NCI-H748 treated with DMSO at 0.1 percent for 48 hours (cell line): ENCODE results near the gene NEO1.

ENCODE experiments used
- DNase-seq: peaks from one replicate; lab custom pipeline; 2025; lab: John Stamatoyannopoulos, UW

NEO1 gene

DNA sequence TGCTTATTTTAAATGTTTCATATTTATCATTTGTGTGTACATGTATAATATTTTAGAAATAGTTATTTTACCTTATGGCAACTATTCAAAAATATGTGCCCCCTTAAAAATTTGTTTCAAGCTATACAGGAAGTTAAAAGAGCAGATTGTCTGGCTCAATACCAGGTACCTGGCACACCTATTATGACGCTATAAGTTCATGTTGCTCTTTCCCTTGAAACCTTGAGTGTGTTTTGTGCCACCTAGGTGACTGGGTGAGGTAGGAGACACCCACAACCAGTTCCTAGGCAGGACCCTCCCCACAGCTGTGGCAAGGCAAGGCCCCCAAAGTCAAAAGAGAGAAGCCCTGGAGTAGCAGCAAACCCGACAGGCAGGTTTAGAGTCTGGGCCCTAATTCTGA lies 20.6 kb upstream of the NEO1 start:
- no peak for DNase-seq

DNA sequence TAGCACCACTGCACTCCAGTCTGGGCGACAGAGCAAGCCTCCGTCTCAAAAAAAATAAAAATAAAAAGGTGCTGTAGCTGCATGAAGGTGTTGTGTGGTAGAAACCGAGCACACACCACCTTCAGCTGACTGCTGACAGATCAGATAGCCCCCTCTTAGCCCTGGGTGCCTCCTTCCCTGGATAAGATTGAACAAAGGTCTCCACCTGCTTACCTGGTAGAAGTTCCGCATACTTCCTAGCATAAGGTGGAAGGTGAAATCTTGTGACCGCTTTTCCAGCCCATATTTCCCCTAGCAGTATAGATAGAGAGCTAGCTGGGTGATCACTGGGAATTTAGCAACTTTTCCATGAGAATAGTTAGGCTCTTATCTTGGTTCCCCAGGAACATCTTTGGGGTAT lies 18.7 kb upstream of the NEO1 start:
- DNase-seq = no peak

DNA sequence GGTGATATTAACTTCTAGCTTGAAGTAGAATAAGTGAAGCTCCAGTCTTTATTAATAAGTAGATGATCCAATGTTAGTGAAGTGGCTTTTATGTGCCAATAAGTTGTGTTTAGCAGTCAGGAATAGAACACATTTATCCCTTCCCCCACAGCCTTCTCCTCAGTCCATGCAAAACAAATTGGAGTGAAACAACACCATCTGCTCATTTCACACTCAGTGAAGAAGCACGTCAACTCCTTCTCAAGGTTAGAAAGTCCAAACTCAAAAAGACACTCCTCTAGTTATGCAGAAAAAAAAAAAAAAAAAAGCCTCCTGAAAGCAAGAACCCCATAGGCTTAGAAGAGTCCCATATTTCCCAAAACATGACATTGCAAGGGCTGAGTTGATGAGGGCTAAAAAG lies 18.0 kb upstream of the NEO1 start:
- no peak for DNase-seq

DNA sequence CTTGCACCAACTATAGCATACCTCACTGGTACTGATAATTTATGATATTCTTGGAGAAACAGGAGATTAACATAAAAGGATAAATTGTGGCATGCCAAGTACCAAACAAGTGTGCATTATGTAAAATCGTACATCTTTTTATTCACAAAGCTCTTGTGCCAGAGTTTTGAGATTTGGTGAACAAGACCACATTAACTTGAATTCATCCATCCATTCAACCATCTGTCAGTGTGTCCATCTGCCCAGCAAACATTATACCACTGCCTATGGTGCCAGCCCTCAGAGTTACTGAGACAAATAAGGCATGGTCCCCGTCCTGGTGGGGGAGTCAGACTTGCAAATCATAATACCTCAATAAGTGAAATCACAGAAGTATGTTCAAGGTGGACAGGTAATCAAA lies 17.0 kb upstream of the NEO1 start:
- no peak for DNase-seq

DNA sequence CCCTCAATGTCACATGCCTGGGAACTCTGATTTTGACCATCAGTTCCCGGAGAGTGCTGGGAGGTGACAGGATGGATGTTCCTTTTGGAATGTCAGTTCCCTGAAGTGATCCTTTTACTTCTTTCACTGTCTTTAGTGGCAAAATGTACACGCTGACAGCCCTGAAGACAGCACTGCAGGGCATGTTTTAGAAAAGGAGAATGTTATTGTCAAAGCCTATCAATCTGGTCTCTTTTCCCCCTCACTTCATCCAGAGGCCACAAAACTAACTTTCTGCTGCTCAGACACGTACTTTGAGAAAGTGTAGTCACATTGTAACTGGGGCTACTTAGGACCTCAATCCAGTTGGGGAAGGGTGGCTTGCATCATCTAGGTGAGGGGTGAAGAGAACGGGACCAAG lies 14.0 kb upstream of the NEO1 start:
- no peak for DNase-seq

DNA sequence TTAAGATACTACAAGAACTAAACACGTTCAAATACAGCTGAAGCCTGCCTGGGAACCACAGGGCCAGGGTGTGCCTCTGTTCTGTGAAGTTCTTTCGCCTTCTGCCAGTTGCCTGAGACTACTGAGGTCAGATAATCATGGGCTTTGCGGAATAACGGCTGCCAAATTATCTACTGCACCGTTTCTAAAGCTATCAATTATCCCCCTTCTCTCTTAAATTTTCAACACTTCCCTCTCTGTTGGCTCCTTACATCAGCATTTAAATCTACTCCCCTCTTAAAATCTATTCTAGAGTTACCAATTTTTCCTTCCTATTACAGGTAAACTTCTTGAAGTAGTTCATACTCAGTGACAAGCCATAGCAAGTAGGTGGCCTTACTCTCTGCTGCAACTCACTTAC lies 6.2 kb upstream of the NEO1 start:
- DNase-seq = no peak

DNA sequence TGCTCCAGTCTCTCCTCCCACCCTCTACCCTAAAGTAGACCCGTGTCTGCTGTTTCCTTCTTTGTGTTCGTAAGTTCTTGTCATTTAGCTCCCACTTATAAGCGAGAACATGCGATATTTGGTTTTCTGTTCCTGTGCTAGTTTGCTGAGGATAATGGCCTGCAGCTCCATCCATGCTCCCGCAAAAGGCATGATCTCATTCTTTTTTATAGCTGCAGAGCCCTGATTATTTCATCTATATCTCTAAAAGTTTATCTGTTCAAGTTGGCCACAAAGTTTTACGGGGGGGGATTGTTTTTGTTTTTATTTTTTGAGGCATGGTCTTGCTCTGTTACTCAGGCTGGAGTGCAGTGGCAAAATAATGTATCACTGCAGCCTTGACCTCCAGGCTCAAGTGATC lies 4.4 kb upstream of the NEO1 start:
- DNase-seq = no peak

DNA sequence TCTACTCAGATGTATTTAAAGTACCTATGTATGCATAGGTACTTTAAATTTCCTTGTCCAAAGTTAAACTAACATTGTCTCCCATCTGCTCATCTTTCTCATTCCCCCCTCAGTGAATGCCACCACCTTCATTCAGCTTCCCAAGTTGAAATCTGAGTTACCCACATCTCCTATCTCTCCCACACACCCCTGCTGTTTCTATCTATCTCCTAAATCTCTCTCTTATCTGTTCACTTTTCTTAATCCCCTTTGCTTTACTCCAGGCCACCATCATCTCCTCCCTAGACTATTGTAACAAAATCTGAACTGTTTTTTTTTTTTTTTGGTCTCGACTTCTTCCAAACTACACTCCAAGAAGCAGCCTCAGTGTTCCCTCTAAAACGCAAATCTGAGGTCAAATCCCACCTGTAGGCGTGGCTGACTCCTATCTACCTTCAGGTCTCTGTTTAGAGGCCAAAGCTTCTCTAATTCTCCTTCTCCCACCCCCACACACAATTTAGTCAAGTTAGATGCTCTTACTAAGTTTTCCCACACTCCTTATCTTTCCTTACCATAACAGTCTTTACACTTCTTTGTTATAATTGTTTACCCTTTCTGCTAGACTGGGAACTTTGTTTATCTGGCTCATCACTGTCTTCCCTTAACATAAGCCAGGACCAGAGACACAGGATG lies 3.5 kb upstream of the NEO1 start:
- DNase-seq = no peak

DNA sequence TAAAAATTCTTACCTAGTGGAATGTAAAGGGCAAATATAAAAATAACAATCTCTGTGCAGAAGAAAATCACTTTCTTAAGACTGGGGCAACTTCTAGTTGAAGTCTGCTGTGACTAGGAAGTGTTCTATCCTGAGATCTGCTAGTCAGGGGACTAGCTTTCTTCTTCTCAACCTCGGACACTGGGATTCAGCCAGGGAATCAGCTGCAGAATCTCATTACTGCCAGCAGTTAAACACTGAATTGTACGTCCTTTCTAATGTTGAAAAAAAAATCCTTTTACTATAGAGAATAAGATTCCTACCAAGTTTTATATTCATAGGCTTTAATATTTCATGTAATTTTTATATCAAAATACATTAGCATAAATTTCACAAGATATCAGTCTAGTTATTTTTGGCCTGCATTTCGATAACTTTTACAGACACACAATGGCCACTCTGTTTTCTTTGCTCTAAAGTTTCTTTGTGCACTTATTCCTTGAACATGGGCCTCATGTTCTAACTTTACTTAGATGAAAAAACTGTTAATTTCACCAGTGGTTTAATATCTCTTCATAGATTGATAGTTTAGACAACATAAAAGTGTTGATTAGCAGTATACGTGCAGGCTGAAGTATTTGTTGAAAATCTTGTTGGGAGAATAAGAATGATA lies 2.6 kb upstream of the NEO1 start:
- no peak for DNase-seq

DNA sequence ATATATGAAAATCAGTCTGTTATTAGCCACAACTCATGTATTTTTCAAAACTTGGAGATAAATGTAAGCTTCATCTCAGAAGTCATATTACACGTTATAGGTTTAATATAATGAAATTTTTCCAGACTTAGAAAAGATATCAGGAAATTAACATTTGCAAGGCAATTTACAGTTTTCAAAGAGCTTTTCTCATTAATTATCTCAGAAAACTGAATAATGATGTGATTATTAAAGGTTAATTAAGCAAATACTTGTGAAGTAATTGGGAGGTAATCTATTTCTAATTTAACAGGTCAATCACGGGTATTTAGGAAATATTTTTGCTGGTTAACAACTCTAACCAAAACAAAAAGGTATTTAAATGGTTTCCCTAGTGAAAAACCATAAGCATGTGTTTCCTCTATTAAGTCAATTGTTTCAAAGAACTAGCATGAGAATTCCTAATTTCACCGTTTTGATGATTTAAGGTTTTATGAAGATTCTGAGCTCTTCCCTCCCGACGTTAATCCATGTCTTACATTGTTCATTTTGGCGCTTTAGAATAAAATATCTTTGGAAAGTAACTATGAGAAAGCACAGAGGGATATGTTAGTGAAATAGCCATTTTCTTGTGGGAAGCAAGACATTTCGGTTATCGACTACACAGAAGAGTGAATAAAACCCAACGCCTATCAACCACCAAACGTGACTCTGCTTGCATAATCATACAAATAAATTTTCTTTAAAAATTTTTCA lies 1.5 kb upstream of the NEO1 start:
- DNase-seq = no peak

DNA sequence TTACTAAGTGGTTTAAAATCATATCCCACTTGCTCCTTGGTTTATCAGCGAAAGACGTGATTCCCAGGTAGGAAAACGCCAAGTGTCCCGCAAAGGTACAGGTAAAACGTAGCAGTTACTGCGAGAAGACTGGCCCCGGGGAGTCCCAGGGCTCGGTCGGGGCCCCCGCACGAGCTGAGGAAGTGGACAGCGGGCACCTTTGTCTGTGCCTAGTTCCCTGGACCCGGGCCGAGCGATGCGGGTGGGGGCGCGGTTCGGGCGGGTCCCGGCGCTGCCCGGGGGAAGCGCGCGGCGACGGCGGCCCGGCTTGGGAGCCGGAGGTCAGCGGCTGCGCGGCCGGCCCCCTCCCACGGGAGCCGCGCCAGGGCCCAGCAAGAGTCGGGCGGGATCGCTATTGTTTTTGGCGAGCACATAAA lies 864 bp upstream of the NEO1 start:
- DNase-seq = no peak

DNA sequence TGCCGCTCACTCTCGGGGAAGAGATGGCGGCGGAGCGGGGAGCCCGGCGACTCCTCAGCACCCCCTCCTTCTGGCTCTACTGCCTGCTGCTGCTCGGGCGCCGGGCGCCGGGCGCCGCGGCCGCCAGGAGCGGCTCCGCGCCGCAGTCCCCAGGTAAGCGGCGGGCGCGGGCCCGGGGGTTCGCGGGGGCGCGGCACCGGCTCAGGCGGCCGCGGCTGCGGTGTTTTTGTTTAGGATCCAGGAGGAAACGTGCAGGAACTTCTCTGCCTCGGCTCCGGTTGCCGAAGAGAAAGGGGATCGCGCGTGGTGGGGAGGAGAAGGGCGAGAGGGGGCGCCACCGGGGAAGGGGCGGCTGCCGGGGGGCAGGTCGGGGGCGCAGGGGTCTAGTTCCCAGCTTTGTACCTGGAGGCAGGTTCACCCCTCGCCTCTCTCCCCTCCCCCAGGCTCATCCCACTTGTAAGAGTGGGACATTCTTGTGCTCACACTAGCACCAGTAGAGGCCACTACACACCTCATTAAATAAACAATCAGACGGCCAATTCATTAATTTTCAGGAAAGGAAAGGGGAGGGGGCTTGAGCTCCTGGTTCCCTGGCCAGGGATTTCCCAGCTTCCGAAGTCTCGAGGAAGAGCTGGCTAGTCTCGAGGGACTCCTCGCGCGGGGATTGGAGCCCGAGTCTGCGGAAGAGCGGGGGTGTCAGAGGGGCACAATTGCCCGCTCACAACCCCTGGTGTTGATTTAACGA lies 562 bp downstream of the NEO1 start:
- peak; percentile 30 for DNase-seq

DNA sequence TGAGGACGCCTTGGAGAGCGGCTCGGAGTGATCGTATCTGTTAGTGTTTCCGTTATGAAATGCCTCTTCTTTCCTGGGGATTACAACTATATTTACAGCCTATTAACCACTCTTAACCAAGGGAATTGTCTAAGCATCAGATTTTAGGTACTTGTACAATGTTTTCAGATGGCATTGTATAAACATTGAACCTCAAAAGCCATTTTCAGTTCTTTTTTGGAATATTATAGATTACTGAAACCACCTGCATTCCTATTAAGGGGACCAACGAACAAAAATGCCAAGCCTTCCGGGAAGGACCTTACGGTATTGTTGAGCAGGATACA lies 1.1 kb downstream of the NEO1 start:
- DNase-seq = no peak

DNA sequence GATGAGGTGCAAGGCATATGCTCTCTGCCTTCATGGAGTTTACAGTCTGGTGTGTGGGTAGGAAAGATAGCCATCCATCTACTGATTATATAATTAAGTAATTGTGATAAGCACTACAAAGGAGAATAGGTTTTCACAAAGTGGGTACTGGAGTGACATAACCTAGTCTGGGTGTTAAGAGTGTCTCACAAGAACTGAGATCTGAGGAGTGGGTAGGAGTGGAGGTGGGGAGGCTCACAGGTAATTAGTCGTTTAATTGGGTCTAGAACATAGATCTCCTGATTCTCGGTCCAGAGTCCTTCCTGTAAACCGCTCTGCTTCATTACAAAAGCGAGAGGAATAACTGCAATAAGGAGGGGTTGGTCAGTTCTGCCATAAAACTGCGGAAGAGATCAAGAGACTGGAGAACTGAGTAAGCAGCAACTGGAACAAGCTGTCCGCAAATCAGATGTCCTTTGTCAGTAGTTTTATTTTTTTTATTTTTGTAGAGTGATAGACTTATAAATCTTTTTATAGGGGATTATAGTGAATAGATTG lies 2.2 kb downstream of the NEO1 start:
- no peak for DNase-seq

DNA sequence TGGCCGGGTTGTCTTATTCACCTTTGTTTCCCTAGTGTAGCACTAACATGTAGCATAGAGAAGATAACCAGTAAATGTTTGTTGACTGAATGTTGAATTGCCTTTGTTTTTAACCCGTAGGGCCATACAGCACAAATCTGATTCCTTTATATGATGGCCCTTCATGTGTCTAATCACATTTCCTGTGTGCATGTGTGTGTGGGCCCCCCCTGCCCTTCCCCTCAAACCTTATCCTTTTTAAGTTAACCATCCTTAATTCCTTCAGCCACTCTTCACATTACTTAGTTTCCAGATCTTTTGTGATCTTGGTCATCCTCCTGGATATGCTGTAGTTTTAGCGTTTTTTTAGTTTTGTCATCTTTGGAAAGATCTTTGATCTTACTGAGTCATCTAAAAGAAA lies 4.2 kb downstream of the NEO1 start:
- DNase-seq = no peak

DNA sequence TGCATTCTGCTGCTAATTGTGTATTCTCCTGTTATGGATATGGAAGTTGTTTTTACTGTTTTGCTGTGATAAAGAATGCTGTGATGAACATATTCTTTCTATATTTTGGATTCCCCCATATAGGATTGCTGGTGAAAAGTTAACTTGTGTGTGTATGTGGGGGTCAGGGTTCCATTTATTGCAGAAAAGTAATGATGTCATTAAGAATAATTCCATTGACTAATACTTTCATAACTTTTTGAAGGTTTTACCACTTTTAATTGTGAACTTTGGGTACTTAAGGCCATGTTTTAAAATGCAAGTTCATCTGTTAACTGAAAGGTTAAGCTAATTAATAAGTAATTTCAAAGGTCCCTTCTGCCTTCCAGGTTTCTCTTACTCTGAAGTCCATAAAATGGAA lies 6.2 kb downstream of the NEO1 start:
- DNase-seq = no peak

DNA sequence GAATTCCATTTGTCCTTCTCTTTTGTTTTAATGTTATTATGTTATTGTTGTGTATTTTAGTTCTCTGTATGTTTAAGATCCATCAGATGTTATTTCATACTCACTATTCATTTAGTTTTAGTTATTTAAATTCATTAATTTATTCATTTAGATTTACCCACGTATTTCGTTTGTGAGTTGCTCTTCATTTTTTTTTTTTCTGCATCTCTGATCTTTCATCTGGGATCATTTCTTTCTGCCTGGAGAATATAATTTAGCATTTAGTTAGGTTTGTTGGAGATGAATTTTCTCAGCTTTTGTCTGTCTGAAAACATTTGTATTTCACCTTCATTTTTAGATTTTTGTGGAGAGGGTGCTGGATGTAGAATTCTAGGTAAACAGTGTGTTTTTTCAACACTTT lies 12.9 kb downstream of the NEO1 start:
- no peak for DNase-seq

DNA sequence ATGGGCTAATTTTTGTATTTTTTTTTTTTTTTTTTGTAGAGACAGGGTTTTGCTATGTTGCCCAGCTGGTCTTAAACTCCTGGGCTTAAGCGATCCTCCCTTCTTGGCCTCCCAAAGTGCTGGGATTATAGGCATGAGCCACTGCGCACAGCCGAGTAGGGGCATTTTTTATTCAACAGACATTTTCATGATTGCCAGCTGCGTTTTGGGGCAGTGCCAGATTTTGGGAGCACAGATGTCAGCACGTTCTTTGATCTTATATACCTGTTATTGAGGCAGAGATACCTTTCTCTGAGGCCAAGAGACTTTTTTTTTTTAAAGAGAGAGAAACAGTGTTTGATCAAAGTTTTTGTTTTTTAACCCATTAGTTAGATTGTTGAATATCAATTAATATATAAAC lies 16.8 kb downstream of the NEO1 start:
- no peak for DNase-seq

DNA sequence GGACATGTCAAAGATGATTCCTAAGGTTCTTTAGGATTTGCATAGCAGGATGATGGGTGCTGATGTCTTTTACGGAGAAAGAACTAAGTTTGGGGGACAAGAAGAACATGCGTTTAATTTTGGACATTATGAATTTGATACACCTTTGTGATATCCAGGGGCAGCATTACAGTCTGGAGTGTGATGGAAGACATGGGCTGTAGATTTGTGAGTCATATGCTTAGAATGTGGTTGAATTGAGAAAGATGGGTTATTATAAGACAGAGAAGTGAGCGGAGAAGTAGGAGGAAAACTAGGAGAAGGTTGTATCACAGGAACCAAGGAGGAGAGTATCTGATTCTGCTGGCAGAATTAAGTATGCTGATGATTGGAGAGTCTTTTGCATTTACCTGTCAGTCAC lies 20.6 kb downstream of the NEO1 start:
- DNase-seq = no peak

DNA sequence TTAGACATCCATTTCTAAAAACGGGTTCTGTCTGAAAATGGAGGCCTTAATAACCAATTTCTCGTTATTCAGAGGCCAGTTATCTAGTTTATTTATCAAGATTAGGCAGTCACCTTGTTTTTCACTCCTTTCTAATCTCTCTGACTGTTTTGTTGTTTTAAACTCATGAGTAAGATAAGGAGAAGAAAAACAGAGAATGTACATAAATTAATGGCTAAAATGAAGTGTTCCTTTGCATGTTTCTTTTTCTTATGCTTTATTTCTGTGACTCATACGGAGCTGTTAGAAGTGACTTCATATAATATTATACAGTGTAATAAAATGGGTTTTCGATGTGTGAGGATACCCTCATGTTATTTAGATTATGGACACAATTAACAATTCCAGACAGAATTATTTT lies 22.0 kb downstream of the NEO1 start:
- DNase-seq = no peak

DNA sequence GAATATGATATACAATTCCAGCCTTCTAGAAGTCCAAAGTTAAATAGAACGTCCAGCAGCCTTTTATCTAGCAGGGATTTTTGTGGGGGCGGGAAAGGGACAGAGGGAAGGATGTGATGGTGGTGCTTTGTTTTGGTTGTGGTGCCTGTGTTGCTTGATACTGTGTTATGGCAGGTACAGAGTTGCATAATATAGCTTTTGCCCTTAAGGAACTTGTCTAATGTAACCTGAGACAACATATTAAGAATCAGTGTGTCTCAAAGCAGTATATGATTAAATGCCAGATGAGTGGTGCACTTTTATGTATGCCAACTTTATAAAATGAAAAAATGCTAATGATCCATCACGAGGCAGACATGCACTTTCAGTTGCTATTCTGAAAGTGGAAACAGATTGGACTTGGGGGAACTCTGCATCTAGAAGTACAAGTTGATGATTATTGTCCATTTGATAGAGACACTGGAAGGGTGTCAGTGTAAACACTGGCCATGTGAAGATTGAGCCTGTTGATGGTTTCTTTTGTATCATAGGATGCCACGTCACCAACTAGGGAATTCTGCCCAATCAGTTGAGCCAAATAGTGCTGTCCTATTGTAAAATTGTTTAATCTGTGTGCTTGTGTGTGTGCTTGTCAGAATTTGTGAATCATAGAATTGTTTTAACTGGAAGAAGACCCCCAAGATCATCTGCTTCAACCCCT lies 23.0 kb downstream of the NEO1 start:
- no peak for DNase-seq

DNA sequence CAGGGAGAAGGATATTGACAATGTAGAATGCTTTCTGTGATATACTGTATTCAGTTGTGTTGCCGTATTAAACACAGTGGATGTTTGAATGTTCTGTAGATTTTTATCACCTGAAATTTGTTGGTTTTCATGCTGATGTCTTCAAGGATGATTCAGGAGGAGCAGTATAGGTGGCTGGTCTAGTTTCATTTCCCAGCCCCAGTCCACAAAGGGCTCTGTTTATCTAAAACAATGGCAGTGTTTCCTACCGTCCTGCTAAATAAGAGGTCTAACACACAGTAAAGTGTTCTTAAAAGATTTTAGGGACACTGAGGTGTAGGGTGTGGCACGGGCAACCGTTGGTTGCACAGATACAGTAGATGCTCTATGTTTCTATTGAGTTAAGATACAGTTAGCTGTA lies 26.0 kb downstream of the NEO1 start:
- no peak for DNase-seq
